ENCODE measurements around the gene MROH9. TPM values are rescaled to one million over a fixed set of nuclear protein-coding genes. Genes with fewer than 3 reads are reported as not detected.

MROH9 gene
- total RNA-seq, 1 experiment from 2014 or later = not detected

DNA sequence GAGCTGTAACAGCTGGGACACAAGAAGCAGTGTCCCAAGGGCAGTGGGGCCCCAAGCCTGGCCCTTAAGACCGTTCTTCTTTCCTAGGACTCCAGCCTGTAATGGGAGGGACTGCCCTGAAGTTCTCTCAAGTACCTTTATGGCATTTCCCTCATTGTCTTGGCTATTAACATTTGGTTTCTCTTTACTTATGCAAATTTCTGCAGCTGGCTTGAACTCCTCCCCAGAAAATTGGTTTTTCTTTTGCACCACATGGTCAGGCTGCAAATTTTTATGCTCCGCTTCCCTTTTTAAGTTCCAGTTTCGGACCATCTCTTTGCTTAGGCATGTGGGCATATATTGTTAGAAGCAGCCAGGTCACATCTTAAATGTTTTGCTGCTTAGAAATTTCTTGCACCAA is 3.1 kb upstream of the MROH9 start:
- BruUV-seq (replicated peaks) = no TSS peak
- CTCF ChIA-PET = no interaction called here
- in situ Hi-C loops (cut with HindIII; ENCODE audit: low pct_unique_long_range_greater_than_20kb, low sequenced_read_pairs) = no loop called here

DNA sequence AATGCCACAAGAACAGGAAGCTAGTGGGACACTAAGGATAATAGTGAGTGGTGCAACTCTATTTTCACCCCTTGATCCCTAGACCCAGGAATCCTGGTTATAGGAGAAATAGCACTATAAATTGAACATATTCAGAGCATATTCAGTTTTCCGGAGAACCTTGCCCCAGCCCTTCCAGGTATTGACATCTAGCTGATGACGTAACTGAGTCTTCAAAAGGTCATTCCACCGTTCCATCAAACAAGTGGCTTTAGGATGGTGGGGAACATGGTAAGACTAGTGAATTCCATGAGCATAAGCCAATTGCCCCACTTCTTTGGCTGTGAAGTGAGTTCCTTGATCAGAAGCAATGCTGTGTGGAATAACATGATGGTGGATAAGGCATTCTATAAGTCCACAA is 2.9 kb downstream of the MROH9 start:
- H3K36me3 ChIP-seq (ENCODE audit: control insufficient read depth, insufficient read depth, low read length) = no peaks in the 10 kb centered on the region
- TF ChIP-seq, protein P1, sequence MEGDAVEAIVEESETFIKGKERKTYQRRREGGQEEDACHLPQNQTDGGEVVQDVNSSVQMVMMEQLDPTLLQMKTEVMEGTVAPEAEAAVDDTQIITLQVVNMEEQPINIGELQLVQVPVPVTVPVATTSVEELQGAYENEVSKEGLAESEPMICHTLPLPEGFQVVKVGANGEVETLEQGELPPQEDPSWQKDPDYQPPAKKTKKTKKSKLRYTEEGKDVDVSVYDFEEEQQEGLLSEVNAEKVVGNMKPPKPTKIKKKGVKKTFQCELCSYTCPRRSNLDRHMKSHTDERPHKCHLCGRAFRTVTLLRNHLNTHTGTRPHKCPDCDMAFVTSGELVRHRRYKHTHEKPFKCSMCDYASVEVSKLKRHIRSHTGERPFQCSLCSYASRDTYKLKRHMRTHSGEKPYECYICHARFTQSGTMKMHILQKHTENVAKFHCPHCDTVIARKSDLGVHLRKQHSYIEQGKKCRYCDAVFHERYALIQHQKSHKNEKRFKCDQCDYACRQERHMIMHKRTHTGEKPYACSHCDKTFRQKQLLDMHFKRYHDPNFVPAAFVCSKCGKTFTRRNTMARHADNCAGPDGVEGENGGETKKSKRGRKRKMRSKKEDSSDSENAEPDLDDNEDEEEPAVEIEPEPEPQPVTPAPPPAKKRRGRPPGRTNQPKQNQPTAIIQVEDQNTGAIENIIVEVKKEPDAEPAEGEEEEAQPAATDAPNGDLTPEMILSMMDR (IDR thresholded peaks at IDR 0.05) = no peak
- TF ChIP-seq, protein P2, sequence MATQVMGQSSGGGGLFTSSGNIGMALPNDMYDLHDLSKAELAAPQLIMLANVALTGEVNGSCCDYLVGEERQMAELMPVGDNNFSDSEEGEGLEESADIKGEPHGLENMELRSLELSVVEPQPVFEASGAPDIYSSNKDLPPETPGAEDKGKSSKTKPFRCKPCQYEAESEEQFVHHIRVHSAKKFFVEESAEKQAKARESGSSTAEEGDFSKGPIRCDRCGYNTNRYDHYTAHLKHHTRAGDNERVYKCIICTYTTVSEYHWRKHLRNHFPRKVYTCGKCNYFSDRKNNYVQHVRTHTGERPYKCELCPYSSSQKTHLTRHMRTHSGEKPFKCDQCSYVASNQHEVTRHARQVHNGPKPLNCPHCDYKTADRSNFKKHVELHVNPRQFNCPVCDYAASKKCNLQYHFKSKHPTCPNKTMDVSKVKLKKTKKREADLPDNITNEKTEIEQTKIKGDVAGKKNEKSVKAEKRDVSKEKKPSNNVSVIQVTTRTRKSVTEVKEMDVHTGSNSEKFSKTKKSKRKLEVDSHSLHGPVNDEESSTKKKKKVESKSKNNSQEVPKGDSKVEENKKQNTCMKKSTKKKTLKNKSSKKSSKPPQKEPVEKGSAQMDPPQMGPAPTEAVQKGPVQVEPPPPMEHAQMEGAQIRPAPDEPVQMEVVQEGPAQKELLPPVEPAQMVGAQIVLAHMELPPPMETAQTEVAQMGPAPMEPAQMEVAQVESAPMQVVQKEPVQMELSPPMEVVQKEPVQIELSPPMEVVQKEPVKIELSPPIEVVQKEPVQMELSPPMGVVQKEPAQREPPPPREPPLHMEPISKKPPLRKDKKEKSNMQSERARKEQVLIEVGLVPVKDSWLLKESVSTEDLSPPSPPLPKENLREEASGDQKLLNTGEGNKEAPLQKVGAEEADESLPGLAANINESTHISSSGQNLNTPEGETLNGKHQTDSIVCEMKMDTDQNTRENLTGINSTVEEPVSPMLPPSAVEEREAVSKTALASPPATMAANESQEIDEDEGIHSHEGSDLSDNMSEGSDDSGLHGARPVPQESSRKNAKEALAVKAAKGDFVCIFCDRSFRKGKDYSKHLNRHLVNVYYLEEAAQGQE (IDR thresholded peaks at IDR 0.05; ENCODE audit: insufficient read depth in 1 of 2, low read depth in 2 of 2, low read length in 1 of 2) = no peak
- TF ChIP-seq TCF7L2 (IDR thresholded peaks at IDR 0.05; ENCODE audit: low read depth, low read length) (no peak), SIN3A (IDR thresholded peaks at IDR 0.05; ENCODE audit: borderline replicate concordance, insufficient read depth, low read depth, low read length) (no peak), POLR2AphosphoS5 (IDR thresholded peaks at IDR 0.05; ENCODE audit: low read depth, low read length) (no peak)

More for the DNA sequence above, 3.1 kb upstream of the MROH9 start:
- DNase-seq (ENCODE audit: low read depth, low spot score) = no peak
- Histone ChIP-seq H3K27ac (ENCODE audit: low read length) (no peak overlapping the region), H3K4me1 (ENCODE audit: control insufficient read depth, insufficient read depth, low read length) (no peaks in the 10 kb centered on the region), H3K9me3 (ENCODE audit: control insufficient read depth, insufficient read depth, low read depth, low read length) (no peaks in the 10 kb centered on the region), H3K36me3 (ENCODE audit: control insufficient read depth, insufficient read depth, low read length) (no peaks in the 10 kb centered on the region), H3K4me3 (ENCODE audit: low read depth in 2 of 2, low read length in 2 of 2) (no peak overlapping the region), H3K27me3 (ENCODE audit: control insufficient read depth, insufficient read depth, low read length) (no peaks in the 10 kb centered on the region)
- no peak for ATAC-seq
- POLR2A ChIA-PET = no interaction called here
- intact Hi-C loops (cut with micrococcal nuclease; ENCODE audit: unreplicated experiment) = no loop called here
- TF ChIP-seq, protein P1 (IDR thresholded peaks at IDR 0.05) = no peak
- no peak for TF ChIP-seq SIN3A (IDR thresholded peaks at IDR 0.05; ENCODE audit: borderline replicate concordance, insufficient read depth, low read depth, low read length)
- no peak for TF ChIP-seq POLR2AphosphoS5 (IDR thresholded peaks at IDR 0.05; ENCODE audit: low read depth, low read length)
- TF ChIP-seq, protein P2 (IDR thresholded peaks at IDR 0.05; ENCODE audit: insufficient read depth in 1 of 2, low read depth in 2 of 2, low read length in 1 of 2) = no peak
- no peak for TF ChIP-seq TCF7L2 (IDR thresholded peaks at IDR 0.05; ENCODE audit: low read depth, low read length)

More for the DNA sequence above, 2.9 kb downstream of the MROH9 start:
- no peaks in the 10 kb centered on the region for H3K4me1 ChIP-seq (ENCODE audit: control insufficient read depth, insufficient read depth, low read length)
- ATAC-seq (no peak), DNase-seq (ENCODE audit: low read depth, low spot score) (no peak)
- no peak overlapping the region for H3K27ac ChIP-seq (ENCODE audit: low read length)
- no peaks in the 10 kb centered on the region for H3K9me3 ChIP-seq (ENCODE audit: control insufficient read depth, insufficient read depth, low read depth, low read length)
- ChIA-PET CTCF (no interaction called here), POLR2A (no interaction called here)
- H3K4me3 ChIP-seq (ENCODE audit: low read depth in 2 of 2, low read length in 2 of 2) = no peak overlapping the region
- no peaks in the 10 kb centered on the region for H3K27me3 ChIP-seq (ENCODE audit: control insufficient read depth, insufficient read depth, low read length)
- intact Hi-C loops (cut with micrococcal nuclease; ENCODE audit: unreplicated experiment) = no loop called here
- BruUV-seq (replicated peaks) = no TSS peak
- in situ Hi-C loops (cut with HindIII; ENCODE audit: low pct_unique_long_range_greater_than_20kb, low sequenced_read_pairs) = no loop called here

Data from Panc1 (cell line).